H9 (cell line): ENCODE measurements around the gene UGT2A2. TPM values are rescaled to one million over a fixed set of nuclear protein-coding genes. Genes with fewer than 3 reads are reported as not detected.

Experiments
- DNase-seq: peaks from one replicate; pipeline ENCODE4 v3.0.0-alpha.2; 2017
- H2AFZ ChIP-seq: one replicate; pipeline ENCODE4 v1.6.1; 2013; ENCODE audit warnings: mild to moderate bottlenecking, low read length, control low read depth, moderate library complexity
- H2AK5ac ChIP-seq: 2 replicates; pipeline ENCODE4 v1.6.1; 2013; ENCODE audit warnings: low read length, control low read depth, mixed read lengths; ENCODE audit not compliant: insufficient read length
- H2BK120ac ChIP-seq: one replicate; pipeline ENCODE4 v1.6.1; 2013; ENCODE audit warnings: low read depth, mild to moderate bottlenecking, low read length, control low read depth, inconsistent platforms; ENCODE audit not compliant: poor library complexity, severe bottlenecking
- H2BK12ac ChIP-seq: 2 replicates; pipeline ENCODE4 v1.6.1; 2013; ENCODE audit warnings: low read length, control low read depth, mixed read lengths, low read depth; ENCODE audit not compliant: insufficient read length
- H2BK15ac ChIP-seq: 2 replicates; pipeline ENCODE4 v1.6.1; 2013; ENCODE audit warnings: low read depth, low read length, control low read depth
- H2BK20ac ChIP-seq: one replicate; pipeline ENCODE4 v1.6.1; 2013; ENCODE audit warnings: low read depth, mild to moderate bottlenecking, low read length, control low read depth, inconsistent platforms; ENCODE audit not compliant: poor library complexity, severe bottlenecking
- H2BK5ac ChIP-seq: 2 replicates; pipeline ENCODE4 v1.6.1; 2013; ENCODE audit warnings: low read length, control low read depth, mixed read lengths; ENCODE audit not compliant: insufficient read length
- H3K14ac ChIP-seq: 2 replicates; pipeline ENCODE4 v1.6.1; 2013; ENCODE audit warnings: low read length, control low read depth; ENCODE audit not compliant: insufficient read depth
- H3K18ac ChIP-seq: 2 replicates; pipeline ENCODE4 v1.6.1; 2013; ENCODE audit warnings: low read depth, mild to moderate bottlenecking, mixed read lengths, low read length, control low read depth; ENCODE audit not compliant: insufficient read length
- H3K23ac ChIP-seq: 2 replicates; pipeline ENCODE4 v1.6.1; 2013; ENCODE audit warnings: low read length, control low read depth, mixed read lengths, low read depth; ENCODE audit not compliant: insufficient read length
- H3K23me2 ChIP-seq: 2 replicates; pipeline ENCODE4 v1.6.1; 2013; ENCODE audit warnings: low read depth, mild to moderate bottlenecking, mixed read lengths, low read length, control low read depth; ENCODE audit not compliant: insufficient read length, poor library complexity, severe bottlenecking
- H3K27ac ChIP-seq: 2 replicates; pipeline ENCODE4 v1.5.1; 2013; ENCODE audit warnings: low read length, control low read depth, mixed read lengths, low read depth; ENCODE audit not compliant: insufficient read length
- H3K27me3 ChIP-seq: 2 replicates; pipeline ENCODE4 v1.6.1; 2013; ENCODE audit warnings: low read length, control low read depth, inconsistent platforms; ENCODE audit not compliant: insufficient read depth
- H3K4ac ChIP-seq: 2 replicates; pipeline ENCODE4 v1.6.1; 2013; ENCODE audit warnings: low read depth, mild to moderate bottlenecking, control low read depth, inconsistent platforms, low read length, moderate library complexity
- H3K4me1 ChIP-seq: 2 replicates; pipeline ENCODE4 v1.6.1; 2013; ENCODE audit warnings: low read length, control low read depth, inconsistent platforms; ENCODE audit not compliant: insufficient read depth
- H3K4me2 ChIP-seq: 2 replicates; pipeline ENCODE4 v1.6.1; 2013; ENCODE audit warnings: low read length, control low read depth, mixed read lengths; ENCODE audit not compliant: insufficient read length, insufficient read depth
- H3K56ac ChIP-seq: 2 replicates; pipeline ENCODE4 v1.6.1; 2013; ENCODE audit warnings: low read depth, mild to moderate bottlenecking, mixed read lengths, low read length, control low read depth; ENCODE audit not compliant: insufficient read length
- H3K79me1 ChIP-seq: 2 replicates; pipeline ENCODE4 v1.6.1; 2013; ENCODE audit warnings: low read depth, mild to moderate bottlenecking, moderate library complexity, low read length, control low read depth, inconsistent platforms; ENCODE audit not compliant: insufficient read depth, poor library complexity, severe bottlenecking
- H3K79me2 ChIP-seq: 2 replicates; pipeline ENCODE4 v1.6.1; 2013; ENCODE audit warnings: low read length, control low read depth, inconsistent platforms; ENCODE audit not compliant: insufficient read depth
- H3K9ac ChIP-seq: 2 replicates; pipeline ENCODE4 v1.6.1; 2013; ENCODE audit warnings: low read length, control low read depth, mixed read lengths; ENCODE audit not compliant: insufficient read length; ENCODE audit errors: extremely low read depth
- H3K9me3 ChIP-seq: one replicate; pipeline ENCODE4 v1.6.1; 2013; ENCODE audit warnings: low read depth, low read length, inconsistent platforms; ENCODE audit not compliant: control insufficient read depth
- H3T11ph ChIP-seq: one replicate; pipeline ENCODE4 v1.6.1; 2013; ENCODE audit warnings: mild to moderate bottlenecking, low read length, control low read depth, inconsistent platforms
- H4K20me1 ChIP-seq: one replicate; pipeline ENCODE4 v1.6.1; 2013; ENCODE audit not compliant: control insufficient read depth, insufficient read length, insufficient read depth
- H4K5ac ChIP-seq: 2 replicates; pipeline ENCODE4 v1.6.1; 2013; ENCODE audit warnings: low read depth, mild to moderate bottlenecking, mixed read lengths, low read length, control low read depth; ENCODE audit not compliant: insufficient read length
- H4K8ac ChIP-seq: replicated peaks from 2 replicates; pipeline ENCODE4 v1.6.1; 2013; ENCODE audit warnings: low read length, control low read depth, mixed read lengths, low read depth; ENCODE audit not compliant: insufficient read length
- H4K91ac ChIP-seq: 2 replicates; pipeline ENCODE4 v1.6.1; 2013; ENCODE audit warnings: low read depth, mild to moderate bottlenecking, moderate library complexity, mixed read lengths, low read length, control low read depth; ENCODE audit not compliant: insufficient read length
- H3K27ac Mint-ChIP-seq, 3 experiments: 2 replicates in 2 of 3; 3 replicates in 1 of 3; pipeline ENCODE4 v1.8.0; 2020 to 2021; ENCODE audit warnings: mixed read lengths in 3 of 3, mild to moderate bottlenecking in 1 of 3, moderate library complexity in 1 of 3
- H3K27me3 Mint-ChIP-seq: 2 replicates; pipeline ENCODE4 v1.8.0; 2021; ENCODE audit warnings: low read depth, mild to moderate bottlenecking, moderate library complexity, mixed read lengths
- H3K36me3 Mint-ChIP-seq, 3 experiments: 2 replicates in 2 of 3; 3 replicates in 1 of 3; pipeline ENCODE4 v1.8.0; 2020 to 2021; ENCODE audit warnings: low read depth in 3 of 3, mixed read lengths in 3 of 3; ENCODE audit not compliant: insufficient read depth in 1 of 3
- H3K4me1 Mint-ChIP-seq, 2 experiments: 2 replicates each; pipeline ENCODE4 v1.8.0; 2020; ENCODE audit warnings: mixed read lengths in 2 of 2
- H3K4me3 Mint-ChIP-seq, 2 experiments: 2 replicates in 1 of 2; 3 replicates in 1 of 2; pipeline ENCODE4 v1.8.0; 2020 to 2021; ENCODE audit warnings: mild to moderate bottlenecking in 2 of 2, mixed read lengths in 2 of 2, moderate library complexity in 1 of 2
- H3K9me3 Mint-ChIP-seq, 2 experiments: 2 replicates in 1 of 2; 3 replicates in 1 of 2; pipeline ENCODE4 v1.8.0; 2020; ENCODE audit warnings: mild to moderate bottlenecking in 2 of 2, mixed read lengths in 2 of 2, moderate library complexity in 1 of 2
- CTCF ChIP-seq: fragments of 200-600 bp; sonication (generic); conservative IDR thresholded peaks from 3 replicates; pipeline ENCODE4 v1.8.0; 2021; ENCODE audit warnings: antibody characterized with exemption, mild to moderate bottlenecking
- WGBS: extraction: QIAGEN DNeasy Blood & Tissue Kit; methylation state at CpG from one replicate; pipeline ENCODE4 v1.1.7; 2013; ENCODE audit warnings: missing lambda C conversion rate, low lambda C conversion rate, mixed read lengths; ENCODE audit not compliant: insufficient read length; ENCODE audit errors: extremely low coverage; 5-methylcytosine and 5-hydroxymethylcytosine counted together
- total RNA-seq: library from RNA; stranded (reverse); gene quantifications from 2 replicates; pipeline ENCODE4 v1.2.1, GENCODE V29; 2021

UGT2A2 gene
- total RNA-seq, 1 experiment from 2014 or later, result not detected

DNA sequence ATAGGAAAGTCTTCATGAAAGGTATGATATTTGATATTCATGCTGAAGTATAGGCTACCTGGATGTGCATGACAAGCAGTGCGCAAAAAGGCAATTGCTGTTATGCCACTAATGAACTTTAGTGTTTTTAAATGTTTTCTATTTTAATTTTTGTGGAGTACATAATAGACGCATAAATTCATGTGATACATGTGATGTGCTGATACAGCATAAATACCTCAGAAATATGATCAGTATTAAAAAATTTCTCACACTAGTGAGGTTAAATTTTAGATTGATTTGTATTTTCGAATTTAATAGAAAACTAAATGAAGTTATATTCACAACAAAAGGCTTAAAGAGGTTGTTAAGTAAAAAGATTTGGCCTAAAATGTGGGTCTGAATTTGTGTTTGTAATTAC lies 11.4 kb upstream of the UGT2A2 start:
- Histone ChIP-seq H3K56ac (no peak overlapping the region), H3K23me2 (no peaks in the 10 kb centered on the region), H2AK5ac (no peak overlapping the region), H3K9me3 (no peaks in the 10 kb centered on the region), H2BK20ac (no peak overlapping the region), H2BK5ac (no peak overlapping the region), H3K27ac (no peak overlapping the region), H3K18ac (no peak overlapping the region), H2BK15ac (no peak overlapping the region), H3K9ac (no peak overlapping the region), H4K8ac (no peak overlapping the region), H3K79me1 (no peaks in the 10 kb centered on the region), H3K4ac (no peak overlapping the region), H3K23ac (no peak overlapping the region), H4K5ac (no peak overlapping the region), H3T11ph (no peak overlapping the region), H3K4me1 (no peaks in the 10 kb centered on the region; the same call in 1 of the 2 replicates), H3K27me3 (no peaks in the 10 kb centered on the region), H2BK120ac (no peak overlapping the region), H2AFZ (no peak overlapping the region), H3K4me2 (no peak overlapping the region), H3K14ac (no peak overlapping the region), H3K79me2 (no peaks in the 10 kb centered on the region), H4K91ac (no peak overlapping the region), H4K20me1 (no peaks in the 10 kb centered on the region), H2BK12ac (no peak overlapping the region)
- H3K27ac Mint-ChIP-seq, result no peak overlapping the region
- WGBS, result no CpG with 5 or more reads among the region's 3 CpGs
- no peaks in the 10 kb centered on the region for H3K36me3 Mint-ChIP-seq
- H3K4me1 Mint-ChIP-seq, result no peaks in the 10 kb centered on the region
- no peaks in the 10 kb centered on the region for H3K9me3 Mint-ChIP-seq
- no peak for TF ChIP-seq CTCF
- H3K27me3 Mint-ChIP-seq, result no peaks in the 10 kb centered on the region
- DNase-seq, result no peak
- H3K4me3 Mint-ChIP-seq, result no peak overlapping the region
